Panc1 (cell line): ENCODE measurements around the gene CCDC15. TPM values are rescaled to one million over a fixed set of nuclear protein-coding genes. Genes with fewer than 3 reads are reported as not detected.

ENCODE experiments used
- ATAC-seq: fragments of 200-7000 bp; cut with Tn5 transposase; 2 replicates; pipeline ENCODE4 v1.9.1; 2020; ENCODE audit warnings: mild to moderate bottlenecking, moderate library complexity
- BruUV-seq: library from RNA; stranded (reverse); fragments of 400-500 nt; replicated peaks from 2 replicates; lab custom pipeline; 2021; lab: Mats Ljungman, UMichigan
- CTCF ChIA-PET: fragments of 300-600 bp; sonication (Branson Sonifier 250); formaldehyde crosslinking; loops from one replicate; lab custom pipeline; 2022; ENCODE audit warnings: antibody characterized with exemption; lab: Charles Lee
- POLR2A ChIA-PET: fragments of 300-600 bp; sonication (Branson Sonifier 250); formaldehyde crosslinking; loops from one replicate; lab custom pipeline; 2022; ENCODE audit warnings: antibody characterized with exemption; lab: Charles Lee
- DNase-seq: peaks from one replicate; pipeline ENCODE4 v3.0.0-alpha.2; 2010; ENCODE audit warnings: low read depth, low spot score
- H3K27ac ChIP-seq: 2 replicates; pipeline ENCODE4 v1.5.1; 2011; ENCODE audit warnings: mild to moderate bottlenecking, low read length, inconsistent platforms
- H3K27me3 ChIP-seq: fragments of 200-500 bp; sonication (Bioruptor generic); 2 replicates; pipeline ENCODE4 v1.6.0; 2014; ENCODE audit warnings: low read length, inconsistent platforms; ENCODE audit not compliant: control insufficient read depth, insufficient read depth
- H3K36me3 ChIP-seq: fragments of 200-500 bp; sonication (Bioruptor generic); 2 replicates; pipeline ENCODE4 v1.5.1; 2014; ENCODE audit warnings: inconsistent platforms, mild to moderate bottlenecking, low read length, moderate library complexity; ENCODE audit not compliant: control insufficient read depth, insufficient read depth
- H3K4me1 ChIP-seq: 2 replicates; pipeline ENCODE4 v1.5.1; 2011; ENCODE audit warnings: inconsistent platforms, mild to moderate bottlenecking, low read length, moderate library complexity; ENCODE audit not compliant: control insufficient read depth, insufficient read depth
- H3K4me3 ChIP-seq, 2 experiments: 2 replicates each; pipeline ENCODE4 v1.5.1; 2011 to 2012; ENCODE audit warnings: low read depth in 2 of 2, low read length in 2 of 2, mild to moderate bottlenecking in 2 of 2, inconsistent platforms in 1 of 2, moderate library complexity in 1 of 2
- H3K9me3 ChIP-seq: fragments of 200-500 bp; sonication (Bioruptor generic); 2 replicates; pipeline ENCODE4 v1.5.1; 2014; ENCODE audit warnings: low read depth, mild to moderate bottlenecking, inconsistent platforms, low read length, moderate library complexity; ENCODE audit not compliant: control insufficient read depth, insufficient read depth
- CTCF ChIP-seq: fragments of 450-650 bp; IDR thresholded peaks from 2 replicates; pipeline ENCODE4 v1.5.1; 2017; ENCODE audit warnings: mild to moderate bottlenecking
- POLR2AphosphoS5 ChIP-seq: IDR thresholded peaks from 2 replicates; pipeline ENCODE4 v1.6.1; 2012; ENCODE audit warnings: mild to moderate bottlenecking, low read depth, low read length, moderate library complexity
- REST ChIP-seq, 2 experiments: IDR thresholded peaks; 2 replicates each; pipeline ENCODE4 v1.6.1; 2011 to 2012; ENCODE audit warnings: low read depth in 2 of 2, control low read depth in 1 of 2, low read length in 1 of 2, mild to moderate bottlenecking in 1 of 2, moderate library complexity in 1 of 2; ENCODE audit not compliant: insufficient read depth in 1 of 2
- SIN3A ChIP-seq: IDR thresholded peaks from 2 replicates; pipeline ENCODE4 v1.6.1; 2012; ENCODE audit warnings: low read depth, mild to moderate bottlenecking, low read length, moderate library complexity, borderline replicate concordance; ENCODE audit not compliant: insufficient read depth
- TCF7L2 ChIP-seq: IDR thresholded peaks from 2 replicates; pipeline ENCODE4 v1.6.1; 2011; ENCODE audit warnings: mild to moderate bottlenecking, low read depth, low read length, inconsistent platforms
- in situ Hi-C: cut with HindIII; loops from 2 replicates; pipeline ENCODE4 v1.10.0; 2016; ENCODE audit warnings: low sequenced_read_pairs, low pct_unique_long_range_greater_than_20kb
- intact Hi-C: fragments of 100-400 bp; cut with micrococcal nuclease; formaldehyde crosslinking; loops from one replicate; pipeline ENCODE4 v1.10.0; 2022; ENCODE audit not compliant: unreplicated experiment
- total RNA-seq: library from RNA; stranded (reverse); gene quantifications from one replicate; pipeline ENCODE4 v1.2.1, GENCODE V29; 2021; ENCODE audit not compliant: unreplicated experiment

The CCDC15 gene
- total RNA-seq, 1 experiment from 2014 or later, result 2.8 TPM

GRCh38 chr11:125016413-125016812 is 62.4 kb downstream of the CCDC15 start:
- in situ Hi-C loops (no loop called here), intact Hi-C loops (no loop called here)
- ChIA-PET POLR2A (interaction anchor here (0.7 kb wide), 1 partner anchor 93 kb away, joined by 3 read pairs; no protein-coding TSS in a partner anchor), CTCF (no interaction called here)
- ATAC-seq (no peak), DNase-seq (no peak)
- H3K27ac ChIP-seq, result no peak overlapping the region
- H3K36me3 ChIP-seq, result no peaks in the 10 kb centered on the region
- H3K27me3 ChIP-seq, result no peaks in the 10 kb centered on the region
- H3K4me3 ChIP-seq, result no peak overlapping the region
- no TSS peak for BruUV-seq
- no peaks in the 10 kb centered on the region for H3K4me1 ChIP-seq
- H3K9me3 ChIP-seq, result no peaks in the 10 kb centered on the region
- no peak for TF ChIP-seq REST (IDR thresholded peaks at IDR 0.05; ENCODE audit: insufficient read depth in 1 of 2, low read depth in 2 of 2, low read length in 1 of 2)
- TF ChIP-seq CTCF, result no peak
- TF ChIP-seq SIN3A, result no peak
- no peak for TF ChIP-seq POLR2AphosphoS5
- no peak for TF ChIP-seq TCF7L2

- Histone ChIP-seq H3K27me3 (no peaks in the 10 kb centered on the region), H3K9me3 (no peaks in the 10 kb centered on the region), H3K4me1 (no peaks in the 10 kb centered on the region), H3K4me3 (no peak overlapping the region), H3K27ac (no peak overlapping the region), H3K36me3 (no peaks in the 10 kb centered on the region)
- ATAC-seq (no peak), DNase-seq (no peak)
- in situ Hi-C loops, result no loop called here
- ChIA-PET CTCF (no interaction called here), POLR2A (no interaction called here)
- TF ChIP-seq SIN3A, result no peak
- TF ChIP-seq REST (IDR thresholded peaks at IDR 0.05; ENCODE audit: insufficient read depth in 1 of 2, low read depth in 2 of 2, low read length in 1 of 2), result no peak
- TF ChIP-seq TCF7L2, result no peak
- TF ChIP-seq POLR2AphosphoS5, result no peak
- TF ChIP-seq CTCF, result no peak
- intact Hi-C loops, result no loop called here
- no TSS peak for BruUV-seq
Observed at GRCh38 chr11:125020342-125020741, 66.3 kb downstream of the CCDC15 start.
